ENCODE results near the gene DNAJC1. TPM values are rescaled to one million over a fixed set of nuclear protein-coding genes. Genes with fewer than 3 reads are reported as not detected.

The DNAJC1 gene
- total and polyA plus RNA-seq, 4 donors, result 21.2 to 48.1 (median 32.5) TPM

GRCh38 chr10:21907436-21907835, 96.1 kb downstream of the DNAJC1 start:
- peaks cover 0 to 6% (median 3%) of the 10 kb centered on the region in 4 donors for H3K36me3 ChIP-seq (ENCODE audit: control insufficient read depth in 4 of 4, insufficient read depth in 3 of 4, low read depth in 1 of 4, low read length in 3 of 4)
- no peaks in the 10 kb centered on the region for H3K27me3 ChIP-seq (ENCODE audit: control insufficient read depth in 4 of 4, insufficient read depth in 4 of 4, low read length in 3 of 4)
- TF ChIP-seq FOXA2 (IDR thresholded peaks at IDR 0.05) (no peak), HNF4G (IDR thresholded peaks at IDR 0.05) (no peak), JUND (IDR thresholded peaks at IDR 0.05) (no peak)
- no peak overlapping the region for H3K9ac ChIP-seq (ENCODE audit: low read depth in 1 of 2, low read length in 2 of 2)
- no peak for DNase-seq (ENCODE audit: low spot score)
- H3K4me3 ChIP-seq (ENCODE audit: low read depth in 1 of 3, low read length in 3 of 3), result no peak overlapping the region
- H3K4me1 ChIP-seq (ENCODE audit: control insufficient read depth in 4 of 4, insufficient read depth in 4 of 4, low read length in 3 of 4), result no peaks in the 10 kb centered on the region
- no peak overlapping the region for H3K27ac ChIP-seq (ENCODE audit: low read depth in 1 of 2, low read length in 2 of 2)
- 90% methylated on average over 2 of the region's 2 CpGs for WGBS
- H3K9me3 ChIP-seq (ENCODE audit: control insufficient read depth in 4 of 4, low read length in 3 of 4), result no peaks in the 10 kb centered on the region

GRCh38 chr10:21904930-21905329, 98.6 kb downstream of the DNAJC1 start:
- TF ChIP-seq ZBTB33 (IDR thresholded peaks at IDR 0.05), result no peak
- TF ChIP-seq, protein P1, sequence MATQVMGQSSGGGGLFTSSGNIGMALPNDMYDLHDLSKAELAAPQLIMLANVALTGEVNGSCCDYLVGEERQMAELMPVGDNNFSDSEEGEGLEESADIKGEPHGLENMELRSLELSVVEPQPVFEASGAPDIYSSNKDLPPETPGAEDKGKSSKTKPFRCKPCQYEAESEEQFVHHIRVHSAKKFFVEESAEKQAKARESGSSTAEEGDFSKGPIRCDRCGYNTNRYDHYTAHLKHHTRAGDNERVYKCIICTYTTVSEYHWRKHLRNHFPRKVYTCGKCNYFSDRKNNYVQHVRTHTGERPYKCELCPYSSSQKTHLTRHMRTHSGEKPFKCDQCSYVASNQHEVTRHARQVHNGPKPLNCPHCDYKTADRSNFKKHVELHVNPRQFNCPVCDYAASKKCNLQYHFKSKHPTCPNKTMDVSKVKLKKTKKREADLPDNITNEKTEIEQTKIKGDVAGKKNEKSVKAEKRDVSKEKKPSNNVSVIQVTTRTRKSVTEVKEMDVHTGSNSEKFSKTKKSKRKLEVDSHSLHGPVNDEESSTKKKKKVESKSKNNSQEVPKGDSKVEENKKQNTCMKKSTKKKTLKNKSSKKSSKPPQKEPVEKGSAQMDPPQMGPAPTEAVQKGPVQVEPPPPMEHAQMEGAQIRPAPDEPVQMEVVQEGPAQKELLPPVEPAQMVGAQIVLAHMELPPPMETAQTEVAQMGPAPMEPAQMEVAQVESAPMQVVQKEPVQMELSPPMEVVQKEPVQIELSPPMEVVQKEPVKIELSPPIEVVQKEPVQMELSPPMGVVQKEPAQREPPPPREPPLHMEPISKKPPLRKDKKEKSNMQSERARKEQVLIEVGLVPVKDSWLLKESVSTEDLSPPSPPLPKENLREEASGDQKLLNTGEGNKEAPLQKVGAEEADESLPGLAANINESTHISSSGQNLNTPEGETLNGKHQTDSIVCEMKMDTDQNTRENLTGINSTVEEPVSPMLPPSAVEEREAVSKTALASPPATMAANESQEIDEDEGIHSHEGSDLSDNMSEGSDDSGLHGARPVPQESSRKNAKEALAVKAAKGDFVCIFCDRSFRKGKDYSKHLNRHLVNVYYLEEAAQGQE (IDR thresholded peaks at IDR 0.05), result no peak
- no peak for TF ChIP-seq EGR1 (IDR thresholded peaks at IDR 0.05; ENCODE audit: low read depth in 2 of 2)
- no peak for TF ChIP-seq TAF1 (conservative IDR thresholded peaks at IDR 0.05)
- TF ChIP-seq YY1 (IDR thresholded peaks at IDR 0.05), result no peak
- TF ChIP-seq SP1 (IDR thresholded peaks at IDR 0.05), result no peak
- no peak for TF ChIP-seq GABPA (IDR thresholded peaks at IDR 0.05 in 1 of 2, conservative IDR thresholded peaks at IDR 0.05 in 1 of 2)
- TF ChIP-seq RAD21 (IDR thresholded peaks at IDR 0.05), result no peak
- no peak for TF ChIP-seq JUND (IDR thresholded peaks at IDR 0.05)
- no peak for TF ChIP-seq RXRA (IDR thresholded peaks at IDR 0.05)
- TF ChIP-seq FOXA1 (IDR thresholded peaks at IDR 0.05), result no peak
- no peak for TF ChIP-seq NR2F2 (IDR thresholded peaks at IDR 0.05)
- no peak for TF ChIP-seq HNF4G (IDR thresholded peaks at IDR 0.05)
- TF ChIP-seq, protein P2, sequence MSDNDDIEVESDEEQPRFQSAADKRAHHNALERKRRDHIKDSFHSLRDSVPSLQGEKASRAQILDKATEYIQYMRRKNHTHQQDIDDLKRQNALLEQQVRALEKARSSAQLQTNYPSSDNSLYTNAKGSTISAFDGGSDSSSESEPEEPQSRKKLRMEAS (IDR thresholded peaks at IDR 0.05), result no peak
- TF ChIP-seq, protein P3, sequence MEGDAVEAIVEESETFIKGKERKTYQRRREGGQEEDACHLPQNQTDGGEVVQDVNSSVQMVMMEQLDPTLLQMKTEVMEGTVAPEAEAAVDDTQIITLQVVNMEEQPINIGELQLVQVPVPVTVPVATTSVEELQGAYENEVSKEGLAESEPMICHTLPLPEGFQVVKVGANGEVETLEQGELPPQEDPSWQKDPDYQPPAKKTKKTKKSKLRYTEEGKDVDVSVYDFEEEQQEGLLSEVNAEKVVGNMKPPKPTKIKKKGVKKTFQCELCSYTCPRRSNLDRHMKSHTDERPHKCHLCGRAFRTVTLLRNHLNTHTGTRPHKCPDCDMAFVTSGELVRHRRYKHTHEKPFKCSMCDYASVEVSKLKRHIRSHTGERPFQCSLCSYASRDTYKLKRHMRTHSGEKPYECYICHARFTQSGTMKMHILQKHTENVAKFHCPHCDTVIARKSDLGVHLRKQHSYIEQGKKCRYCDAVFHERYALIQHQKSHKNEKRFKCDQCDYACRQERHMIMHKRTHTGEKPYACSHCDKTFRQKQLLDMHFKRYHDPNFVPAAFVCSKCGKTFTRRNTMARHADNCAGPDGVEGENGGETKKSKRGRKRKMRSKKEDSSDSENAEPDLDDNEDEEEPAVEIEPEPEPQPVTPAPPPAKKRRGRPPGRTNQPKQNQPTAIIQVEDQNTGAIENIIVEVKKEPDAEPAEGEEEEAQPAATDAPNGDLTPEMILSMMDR (IDR thresholded peaks at IDR 0.05; ENCODE audit: low read depth, low read length, missing input control), result no peak
- no peak for TF ChIP-seq FOXA2 (IDR thresholded peaks at IDR 0.05)
- H3K4me3 ChIP-seq (ENCODE audit: low read depth in 1 of 3, low read length in 3 of 3), result no peak overlapping the region
- 90% methylated on average over 2 of the region's 2 CpGs for WGBS
- H3K36me3 ChIP-seq (ENCODE audit: control insufficient read depth in 4 of 4, insufficient read depth in 3 of 4, low read depth in 1 of 4, low read length in 3 of 4), result peaks cover 0 to 4% (median 2%) of the 10 kb centered on the region in 4 donors
- H3K9me3 ChIP-seq (ENCODE audit: control insufficient read depth in 4 of 4, low read length in 3 of 4), result no peaks in the 10 kb centered on the region
- DNase-seq (ENCODE audit: low spot score), result no peak
- no peaks in the 10 kb centered on the region for H3K27me3 ChIP-seq (ENCODE audit: control insufficient read depth in 4 of 4, insufficient read depth in 4 of 4, low read length in 3 of 4)
- H3K27ac ChIP-seq (ENCODE audit: low read depth in 1 of 2, low read length in 2 of 2), result no peak overlapping the region
- no peaks in the 10 kb centered on the region for H3K4me1 ChIP-seq (ENCODE audit: control insufficient read depth in 4 of 4, insufficient read depth in 4 of 4, low read length in 3 of 4)
- no peak overlapping the region for H3K9ac ChIP-seq (ENCODE audit: low read depth in 1 of 2, low read length in 2 of 2)

All from liver (tissue), 9 donors.